Iris pigment epithelial cell (primary cell): Measurements from ENCODE around the gene EXOC4.

Experiments
- DNase-seq: peaks from one replicate; pipeline ENCODE4 v3.0.0-alpha.2; 2011; ENCODE audit warnings: low read depth

The EXOC4 gene

GRCh38 chr7:133428876-133429275, 176.0 kb downstream of the EXOC4 start:
- peak; percentile 9 for DNase-seq

- DNase-seq: peak; percentile 20
Observed at GRCh38 chr7:133429371-133429770, 176.5 kb downstream of the EXOC4 start.

- DNase-seq: no peak
Observed at GRCh38 chr7:133431134-133431724, 178.4 kb downstream of the EXOC4 start.

GRCh38 chr7:133433165-133433812, 180.4 kb downstream of the EXOC4 start:
- DNase-seq: no peak

- DNase-seq: peak; percentile 54
Observed at GRCh38 chr7:133434246-133434865, 181.5 kb downstream of the EXOC4 start.

GRCh38 chr7:133436014-133436428, 183.1 kb downstream of the EXOC4 start:
- peak; percentile 92 for DNase-seq

GRCh38 chr7:133437544-133437943, 184.7 kb downstream of the EXOC4 start:
- no peak for DNase-seq

- DNase-seq: no peak
Observed at GRCh38 chr7:133442818-133443217, 189.9 kb downstream of the EXOC4 start.

GRCh38 chr7:133445617-133446016, 192.7 kb downstream of the EXOC4 start:
- DNase-seq: no peak

- no peak for DNase-seq
Observed at GRCh38 chr7:133448012-133448411, 195.1 kb downstream of the EXOC4 start.

- no peak for DNase-seq
Observed at GRCh38 chr7:133452577-133452976, 199.7 kb downstream of the EXOC4 start.

GRCh38 chr7:133458688-133459087, 205.8 kb downstream of the EXOC4 start:
- DNase-seq: no peak

GRCh38 chr7:133461421-133461820, 208.5 kb downstream of the EXOC4 start:
- no peak for DNase-seq

GRCh38 chr7:133475655-133476054, 222.8 kb downstream of the EXOC4 start:
- DNase-seq: no peak

GRCh38 chr7:133477791-133478190, 224.9 kb downstream of the EXOC4 start:
- DNase-seq: no peak

GRCh38 chr7:133478591-133479135, 225.8 kb downstream of the EXOC4 start:
- no peak for DNase-seq

- no peak for DNase-seq
Observed at GRCh38 chr7:133479456-133480065, 226.7 kb downstream of the EXOC4 start.

GRCh38 chr7:133480868-133481267, 228.0 kb downstream of the EXOC4 start:
- no peak for DNase-seq

- DNase-seq: peak; percentile 86
Observed at GRCh38 chr7:133481676-133482075, 228.8 kb downstream of the EXOC4 start.

GRCh38 chr7:133482599-133482998, 229.7 kb downstream of the EXOC4 start:
- DNase-seq: no peak

GRCh38 chr7:133484086-133484485, 231.2 kb downstream of the EXOC4 start:
- peak; percentile 38 for DNase-seq

GRCh38 chr7:133489906-133490305, 237.0 kb downstream of the EXOC4 start:
- DNase-seq: no peak

- no peak for DNase-seq
Observed at GRCh38 chr7:133491201-133491691, 238.4 kb downstream of the EXOC4 start.
